ENCODE results near the gene MTAP.

GRCh38 chr9:21811914-21812313 lies 9.5 kb downstream of the MTAP start:
- no peak for TF ChIP-seq POLR2A (IDR thresholded peaks at IDR 0.05)
- TF ChIP-seq CTCF (IDR thresholded peaks at IDR 0.05), result no peak

Data from body of pancreas (tissue), 4 donors.